Midbrain (tissue), 1 donor: ENCODE measurements around the gene DENND10.
"Not testable (repeated sequence)": the region's sequence is repeated elsewhere in the genome, so short reads cannot be mapped to it uniquely, and the experiment has no call there.

Source experiments
- DNase-seq: peaks from one replicate; lab custom pipeline; 2025; lab: John Stamatoyannopoulos, UW

DENND10 gene

GRCh38 chr10:119166564-119166963 is 62.7 kb downstream of the DENND10 start:
- DNase-seq: no peak

GRCh38 chr10:119167041-119167440 is 63.1 kb downstream of the DENND10 start:
- no peak for DNase-seq

GRCh38 chr10:119174109-119174508 is 70.2 kb downstream of the DENND10 start:
- DNase-seq: no peak

GRCh38 chr10:119176166-119176565 is 72.3 kb downstream of the DENND10 start:
- no peak for DNase-seq

GRCh38 chr10:119177708-119178371 is 73.9 kb downstream of the DENND10 start:
- DNase-seq: no peak

GRCh38 chr10:119178372-119179119 is 74.6 kb downstream of the DENND10 start, which contains the start of gene PRDX3:
Gene PRDX3, minus strand, starts transcription at chr10:119178812. Its CDS starts 22 bp downstream, at chr10:119178790.
- DNase-seq: peak; percentile 96

- not testable (repeated sequence) for DNase-seq
These were observed 77.0 kb downstream of the DENND10 start for GRCh38 chr10:119180850-119181400.

GRCh38 chr10:119183664-119184412 is 79.9 kb downstream of the DENND10 start:
- no peak for DNase-seq
